HG03196 (cell line): ENCODE results near the gene FOCAD.

Source experiments
- ATAC-seq: cut with Tn5 transposase; IDR thresholded peaks from one replicate; pipeline ENCODE4 v1.9.1; 2021; ENCODE audit not compliant: unreplicated experiment

The FOCAD gene

GRCh38 chr9:20786807-20787206 lies 102.7 kb downstream of the FOCAD start:
- ATAC-seq = no peak

GRCh38 chr9:20788526-20789451 lies 104.7 kb downstream of the FOCAD start:
- no peak for ATAC-seq

- no peak for ATAC-seq
Measured at GRCh38 chr9:20790721-20791120, 106.7 kb downstream of the FOCAD start.

GRCh38 chr9:20791682-20792081 lies 107.6 kb downstream of the FOCAD start:
- no peak for ATAC-seq

GRCh38 chr9:20804489-20805250 lies 120.6 kb downstream of the FOCAD start:
- ATAC-seq = no peak

- no peak for ATAC-seq
Measured at GRCh38 chr9:20805766-20806165, 121.7 kb downstream of the FOCAD start.

GRCh38 chr9:20808002-20808401 lies 123.9 kb downstream of the FOCAD start:
- no peak for ATAC-seq

GRCh38 chr9:20811872-20812271 lies 127.8 kb downstream of the FOCAD start:
- ATAC-seq = no peak

GRCh38 chr9:20815923-20816703 lies 132.1 kb downstream of the FOCAD start:
- ATAC-seq = no peak

GRCh38 chr9:20823051-20823450 lies 139.0 kb downstream of the FOCAD start:
- no peak for ATAC-seq

- no peak for ATAC-seq
Measured at GRCh38 chr9:20831028-20831427, 147.0 kb downstream of the FOCAD start.

- no peak for ATAC-seq
Measured at GRCh38 chr9:20832775-20833174, 148.7 kb downstream of the FOCAD start.

- ATAC-seq = no peak
Measured at GRCh38 chr9:20835377-20836286, 151.6 kb downstream of the FOCAD start.

GRCh38 chr9:20837166-20837565 lies 153.1 kb downstream of the FOCAD start:
- ATAC-seq = no peak

- no peak for ATAC-seq
Measured at GRCh38 chr9:20838218-20838617, 154.2 kb downstream of the FOCAD start.

GRCh38 chr9:20844916-20845315 lies 160.9 kb downstream of the FOCAD start:
- ATAC-seq = no peak

GRCh38 chr9:20848490-20848889 lies 164.4 kb downstream of the FOCAD start:
- no peak for ATAC-seq

GRCh38 chr9:20853866-20854265 lies 169.8 kb downstream of the FOCAD start:
- no peak for ATAC-seq

- no peak for ATAC-seq
Measured at GRCh38 chr9:20854444-20854843, 170.4 kb downstream of the FOCAD start.

GRCh38 chr9:20863945-20864344 lies 179.9 kb downstream of the FOCAD start:
- no peak for ATAC-seq
